ENCODE results near the gene KRT6B. TPM values are rescaled to one million over a fixed set of nuclear protein-coding genes. Genes with fewer than 3 reads are reported as not detected.

The KRT6B gene
- polyA plus RNA-seq, 1 donor from 2014 or later, result not detected

DNA sequence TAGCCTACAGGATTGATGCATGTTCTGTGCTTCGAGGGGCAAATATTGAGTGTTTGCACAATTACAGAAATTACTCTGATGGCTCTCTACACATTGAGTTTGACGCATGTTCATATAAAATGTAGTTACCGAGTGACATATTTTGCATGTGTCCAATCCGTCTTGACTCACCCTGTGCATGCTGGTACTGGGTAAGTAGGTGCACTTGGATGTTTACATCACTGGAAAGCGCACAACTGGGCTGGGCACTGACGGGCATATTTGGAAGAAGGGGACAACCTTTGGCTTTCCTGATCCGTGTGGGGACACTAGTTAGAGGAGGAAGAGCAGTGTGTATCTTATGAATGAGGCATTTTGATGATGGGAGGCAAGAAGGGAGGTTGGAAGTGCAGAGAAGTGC is 46.0 kb upstream of the KRT6B start:
- Histone ChIP-seq H2AFZ (ENCODE audit: low read depth, low read length) (no peak overlapping the region), H3K36me3 (ENCODE audit: insufficient read depth, low read length) (no peaks in the 10 kb centered on the region), H3K79me2 (replicated peaks; ENCODE audit: insufficient read depth, low read length) (no peaks in the 10 kb centered on the region), H3K27ac (ENCODE audit: low read length) (no peak overlapping the region), H4K20me1 (ENCODE audit: insufficient read depth) (no peaks in the 10 kb centered on the region), H3F3A (ENCODE audit: insufficient read depth, low read length, poor library complexity, severe bottlenecking) (no peaks in the 10 kb centered on the region), H3K9me3 (ENCODE audit: low read length) (no peaks in the 10 kb centered on the region), H3K9me2 (ENCODE audit: insufficient read depth, low read length) (no peaks in the 10 kb centered on the region), H3K27me3 (ENCODE audit: insufficient read depth, low read depth, low read length) (no peaks in the 10 kb centered on the region), H3K9ac (ENCODE audit: low read length) (no peak overlapping the region), H3K4me3 (ENCODE audit: low read length) (no peak overlapping the region), H3K4me2 (ENCODE audit: low read length) (no peak overlapping the region)
- TF ChIP-seq, protein P1, sequence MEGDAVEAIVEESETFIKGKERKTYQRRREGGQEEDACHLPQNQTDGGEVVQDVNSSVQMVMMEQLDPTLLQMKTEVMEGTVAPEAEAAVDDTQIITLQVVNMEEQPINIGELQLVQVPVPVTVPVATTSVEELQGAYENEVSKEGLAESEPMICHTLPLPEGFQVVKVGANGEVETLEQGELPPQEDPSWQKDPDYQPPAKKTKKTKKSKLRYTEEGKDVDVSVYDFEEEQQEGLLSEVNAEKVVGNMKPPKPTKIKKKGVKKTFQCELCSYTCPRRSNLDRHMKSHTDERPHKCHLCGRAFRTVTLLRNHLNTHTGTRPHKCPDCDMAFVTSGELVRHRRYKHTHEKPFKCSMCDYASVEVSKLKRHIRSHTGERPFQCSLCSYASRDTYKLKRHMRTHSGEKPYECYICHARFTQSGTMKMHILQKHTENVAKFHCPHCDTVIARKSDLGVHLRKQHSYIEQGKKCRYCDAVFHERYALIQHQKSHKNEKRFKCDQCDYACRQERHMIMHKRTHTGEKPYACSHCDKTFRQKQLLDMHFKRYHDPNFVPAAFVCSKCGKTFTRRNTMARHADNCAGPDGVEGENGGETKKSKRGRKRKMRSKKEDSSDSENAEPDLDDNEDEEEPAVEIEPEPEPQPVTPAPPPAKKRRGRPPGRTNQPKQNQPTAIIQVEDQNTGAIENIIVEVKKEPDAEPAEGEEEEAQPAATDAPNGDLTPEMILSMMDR (IDR thresholded peaks at IDR 0.05; ENCODE audit: poor library complexity, severe bottlenecking), result no peak
- no peak for TF ChIP-seq SMC3 (conservative IDR thresholded peaks at IDR 0.05; ENCODE audit: poor library complexity)
- TF ChIP-seq RAD21 (conservative IDR thresholded peaks at IDR 0.05), result no peak
- TF ChIP-seq EZH2 (IDR thresholded peaks at IDR 0.05; ENCODE audit: borderline replicate concordance, insufficient read depth, low read length, poor library complexity, severe bottlenecking), result no peak
- no peak for TF ChIP-seq TAF1 (IDR thresholded peaks at IDR 0.05; ENCODE audit: low read depth)
- no peak for TF ChIP-seq REST (IDR thresholded peaks at IDR 0.05; ENCODE audit: borderline replicate concordance)
- TF ChIP-seq EP300 (conservative IDR thresholded peaks at IDR 0.05; ENCODE audit: poor library complexity, severe bottlenecking), result no peak
- no peak for TF ChIP-seq POLR2AphosphoS5 (IDR thresholded peaks at IDR 0.05)
- TF ChIP-seq MXI1 (conservative IDR thresholded peaks at IDR 0.05; ENCODE audit: poor library complexity, severe bottlenecking), result no peak

DNA sequence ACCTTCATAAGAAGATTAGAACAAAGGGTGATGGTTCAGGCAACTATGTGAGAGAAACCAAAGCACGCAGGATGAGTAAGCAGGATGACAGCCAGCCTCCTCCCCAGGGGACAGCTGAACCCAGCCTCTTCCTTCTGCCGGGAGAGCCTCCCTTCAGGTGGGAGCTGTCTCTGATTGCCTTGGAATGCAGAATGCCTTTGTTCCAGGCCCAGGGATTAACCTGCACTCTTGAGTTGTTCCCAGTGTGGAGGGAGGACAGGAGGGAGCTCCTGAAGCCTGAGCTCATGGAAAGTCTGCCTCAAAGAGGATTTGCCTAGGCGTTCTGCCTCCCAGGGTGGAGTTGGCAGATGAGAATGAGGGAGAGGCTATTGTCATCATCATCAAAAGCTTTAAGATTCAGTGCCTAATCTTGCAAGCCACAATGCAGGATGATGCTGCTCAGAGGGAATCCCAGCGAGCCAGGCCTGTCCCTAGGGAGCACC is 44.7 kb upstream of the KRT6B start:
- TF ChIP-seq EP300 (conservative IDR thresholded peaks at IDR 0.05; ENCODE audit: poor library complexity, severe bottlenecking) (no peak), RAD21 (conservative IDR thresholded peaks at IDR 0.05) (no peak), EZH2 (IDR thresholded peaks at IDR 0.05; ENCODE audit: borderline replicate concordance, insufficient read depth, low read length, poor library complexity, severe bottlenecking) (no peak), SMC3 (conservative IDR thresholded peaks at IDR 0.05; ENCODE audit: poor library complexity) (no peak), TAF1 (IDR thresholded peaks at IDR 0.05; ENCODE audit: low read depth) (no peak), POLR2AphosphoS5 (IDR thresholded peaks at IDR 0.05) (no peak)

More for the DNA sequence above, 44.7 kb upstream of the KRT6B start:
- Histone ChIP-seq H3K9me2 (ENCODE audit: insufficient read depth, low read length) (no peaks in the 10 kb centered on the region), H3K27me3 (ENCODE audit: insufficient read depth, low read depth, low read length) (no peaks in the 10 kb centered on the region), H3K36me3 (ENCODE audit: insufficient read depth, low read length) (no peaks in the 10 kb centered on the region), H3K9ac (ENCODE audit: low read length) (no peak overlapping the region), H4K20me1 (ENCODE audit: insufficient read depth) (no peaks in the 10 kb centered on the region), H3K4me2 (ENCODE audit: low read length) (no peak overlapping the region), H3K27ac (ENCODE audit: low read length) (no peak overlapping the region), H3K4me3 (ENCODE audit: low read length) (no peak overlapping the region), H3K9me3 (ENCODE audit: low read length) (no peaks in the 10 kb centered on the region), H3K79me2 (replicated peaks; ENCODE audit: insufficient read depth, low read length) (no peaks in the 10 kb centered on the region), H2AFZ (ENCODE audit: low read depth, low read length) (no peak overlapping the region), H3F3A (ENCODE audit: insufficient read depth, low read length, poor library complexity, severe bottlenecking) (no peaks in the 10 kb centered on the region)
